GM03348 (cell line): ENCODE results near the gene PRC1.
A peak's percentile ranks its signal among the peaks of the same experiment; 100 is the strongest.
"Not testable (repeated sequence)": the region's sequence is repeated elsewhere in the genome, so short reads cannot be mapped to it uniquely, and the experiment has no call there.

ENCODE experiments used
- DNase-seq: peaks from one replicate; pipeline ENCODE4 v3.0.0; 2012; ENCODE audit warnings: low spot score

Gene PRC1

GRCh38 chr15:90994417-90995311 is at the start of gene PRC1:
Gene PRC1, minus strand, starts transcription at chr15:90994535. Its CDS starts 118 bp downstream, at chr15:90994417.
- DNase-seq: peak; percentile 100

DNA sequence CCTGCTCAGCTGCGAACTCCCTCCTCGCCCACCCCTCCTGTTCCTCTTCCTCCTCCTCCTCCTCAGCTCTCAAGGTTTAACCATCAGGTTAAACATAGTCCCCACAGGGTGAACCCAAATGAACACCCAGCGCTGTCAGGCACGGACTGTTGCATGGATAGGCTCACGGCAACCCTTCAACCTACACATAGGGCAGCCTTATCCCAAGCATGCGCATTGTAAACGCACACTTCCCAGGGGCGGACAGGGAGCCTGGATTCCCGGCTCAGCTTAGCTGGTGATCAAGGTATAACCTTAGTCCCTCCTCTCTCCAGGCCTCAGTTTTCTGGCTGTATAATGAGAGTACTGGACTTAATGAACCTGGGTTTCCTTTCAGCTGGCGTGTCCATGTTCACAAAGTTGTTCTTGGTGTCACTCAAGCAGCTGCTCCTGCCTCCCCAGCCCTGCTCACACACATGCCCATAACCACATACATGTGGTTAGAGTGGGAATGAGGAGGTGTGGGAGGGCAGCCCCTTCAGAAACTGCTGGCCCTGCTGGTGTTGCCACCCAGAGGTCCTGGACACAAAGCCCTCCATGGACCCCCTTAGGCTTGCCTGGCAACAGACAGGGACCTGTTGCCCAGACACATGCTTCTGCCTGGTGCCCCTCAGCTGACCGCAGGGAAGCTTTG is 49.0 kb upstream of the PRC1 start:
- no peak for DNase-seq

GRCh38 chr15:91040856-91041255 is 46.5 kb upstream of the PRC1 start:
- no peak for DNase-seq

GRCh38 chr15:91039996-91040395 is 45.7 kb upstream of the PRC1 start:
- no peak for DNase-seq

- no peak for DNase-seq
Measured at GRCh38 chr15:91032919-91033803, 38.8 kb upstream of the PRC1 start.

- DNase-seq: no peak
Measured at GRCh38 chr15:91031796-91032195, 37.5 kb upstream of the PRC1 start.

GRCh38 chr15:91027677-91028076 is 33.3 kb upstream of the PRC1 start:
- no peak for DNase-seq

GRCh38 chr15:91023720-91024119 is 29.4 kb upstream of the PRC1 start:
- DNase-seq: no peak

DNA sequence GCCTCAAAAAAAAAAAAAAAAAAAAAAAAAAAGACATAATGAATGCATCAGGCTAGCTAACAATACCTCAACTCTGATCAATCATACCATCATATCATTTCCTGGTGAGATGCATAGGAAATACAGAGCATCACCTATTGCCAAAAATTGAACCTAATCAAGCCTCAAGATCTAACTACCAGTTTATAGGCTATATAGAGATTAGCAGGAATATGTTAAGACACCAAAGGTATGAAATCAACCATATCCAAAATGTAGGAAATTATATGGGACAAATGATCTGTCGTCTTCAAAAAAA is 28.4 kb upstream of the PRC1 start:
- DNase-seq: no peak

DNA sequence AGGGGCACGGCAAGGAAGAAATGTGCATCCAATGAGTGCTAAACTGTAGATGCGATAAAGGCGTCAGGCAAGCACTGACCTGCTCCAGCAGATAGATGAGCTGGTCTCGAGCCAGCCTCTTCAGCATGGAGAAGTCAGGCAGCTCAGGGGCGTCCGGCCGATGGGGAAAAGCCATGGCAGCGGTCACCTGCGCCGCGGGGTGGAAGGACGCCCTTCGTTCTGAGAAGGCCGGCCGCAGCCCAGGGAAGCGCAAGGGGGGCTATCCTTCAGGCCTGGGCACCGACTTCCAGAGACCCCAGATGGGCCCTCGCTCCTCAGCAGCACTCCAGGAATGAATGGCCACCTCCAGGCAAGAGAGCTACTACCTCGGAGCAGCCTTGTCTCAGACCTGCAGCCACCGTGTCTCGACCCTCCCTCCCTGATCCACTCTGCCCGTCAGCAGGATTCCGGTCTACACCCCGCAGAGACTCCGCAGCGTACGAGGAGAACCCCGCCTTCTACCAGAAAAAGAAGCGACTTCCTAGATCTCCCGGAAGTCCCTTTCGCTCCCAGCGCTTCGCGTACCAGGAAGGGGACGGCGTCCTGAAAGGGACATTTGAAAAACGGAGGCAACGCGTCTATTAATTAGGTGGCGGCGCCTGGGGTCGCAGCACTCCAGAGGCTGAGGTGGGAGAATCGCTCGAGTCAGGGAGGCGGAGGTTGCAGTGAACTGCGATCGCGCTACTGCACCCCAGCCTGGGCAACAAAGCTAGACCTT is 27.9 kb upstream of the PRC1 start, which contains the start of gene VPS33B:
Gene VPS33B, minus strand, starts transcription at position 520 of the 757 bp plus-strand sequence. Its CDS starts 345 bp downstream, at position 175.
- DNase-seq: peak; percentile 87

DNA sequence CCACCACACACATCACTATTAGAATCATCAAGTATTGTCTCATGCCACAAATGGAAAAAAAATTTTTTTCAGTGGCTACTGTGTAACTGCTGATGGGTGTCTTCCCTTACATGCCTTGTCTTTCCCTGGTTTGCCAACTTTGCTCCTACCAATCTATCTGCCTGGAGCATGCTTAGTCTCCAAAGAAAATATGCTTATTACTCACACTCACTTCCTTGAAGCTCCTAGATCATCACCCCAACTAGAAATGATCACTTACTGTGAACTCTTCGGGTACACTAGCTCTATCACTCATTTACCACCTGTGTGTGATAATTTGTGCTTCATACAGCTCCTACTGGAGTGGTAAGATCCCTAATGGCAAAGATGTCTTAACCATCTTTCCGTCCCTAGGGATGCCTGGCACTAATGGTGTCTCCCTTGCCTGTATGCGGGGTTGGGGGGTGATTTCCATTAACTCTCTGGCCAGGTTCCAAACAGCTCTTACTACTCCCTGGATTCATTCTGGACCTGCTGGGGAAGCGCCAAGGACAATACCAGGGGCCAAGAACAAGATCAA is 27.3 kb upstream of the PRC1 start:
- DNase-seq: peak; percentile 25

- no peak for DNase-seq
Measured at GRCh38 chr15:91018158-91018557, 23.8 kb upstream of the PRC1 start.

DNA sequence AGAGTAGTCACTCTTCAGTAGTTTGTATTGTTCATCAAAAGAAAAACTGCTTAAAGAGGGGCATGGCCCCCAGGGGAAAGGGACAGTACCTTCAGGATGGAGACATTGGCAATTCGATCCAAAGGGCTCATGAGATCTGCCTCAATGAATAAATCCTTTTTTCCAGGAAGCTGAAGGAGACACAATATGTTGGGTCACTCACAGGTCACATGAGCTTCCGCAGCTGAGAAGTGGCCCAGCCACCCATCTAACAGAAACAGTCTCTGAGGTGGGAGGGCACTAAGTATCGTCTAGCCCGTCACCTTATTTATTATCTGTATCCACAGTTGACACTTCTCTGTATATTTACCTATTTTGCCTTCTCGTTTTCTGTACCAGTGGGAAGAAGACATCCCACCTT is 23.4 kb upstream of the PRC1 start:
- DNase-seq: no peak

GRCh38 chr15:91013701-91014100 is 19.4 kb upstream of the PRC1 start:
- DNase-seq: not testable (repeated sequence)

- DNase-seq: no peak
Measured at GRCh38 chr15:91007266-91007665, 12.9 kb upstream of the PRC1 start.

DNA sequence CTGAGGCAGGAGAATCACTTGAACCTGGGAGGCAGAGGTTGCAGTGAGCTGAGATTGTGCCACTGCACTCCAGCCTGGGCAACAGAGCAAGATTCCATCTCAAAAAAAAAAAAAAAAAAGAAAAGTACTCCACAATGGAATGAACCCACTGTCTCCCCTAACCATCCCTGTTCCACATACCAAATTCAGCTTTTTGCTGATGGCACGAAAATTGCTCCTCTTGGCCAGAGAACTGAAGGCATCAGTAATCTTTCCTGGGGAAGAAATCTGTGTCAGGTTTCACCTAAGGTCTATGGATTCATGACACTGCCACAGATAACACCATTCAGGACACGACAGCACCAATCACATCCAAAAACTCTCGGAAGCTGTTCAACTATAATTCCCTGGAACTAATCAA is 6.9 kb upstream of the PRC1 start:
- DNase-seq: no peak

DNA sequence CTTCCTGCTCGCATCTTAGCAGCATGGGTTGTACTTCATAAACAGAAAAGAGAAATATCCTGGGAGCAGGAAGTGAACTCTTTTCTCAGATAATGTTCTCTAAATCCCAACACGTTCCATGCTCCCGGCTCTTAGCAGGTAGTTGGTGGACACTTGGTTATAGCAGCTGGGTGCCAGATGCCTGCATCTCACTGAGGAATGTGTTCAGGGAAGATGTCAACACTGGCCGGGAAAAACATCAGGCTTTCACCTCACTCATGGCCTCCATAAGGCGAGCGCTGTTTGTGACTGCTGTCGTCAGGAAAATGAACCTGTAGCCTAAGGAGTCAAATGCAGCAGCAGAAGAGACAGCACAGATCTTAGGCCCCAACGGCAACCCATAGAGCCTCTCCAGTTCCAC is 4.4 kb upstream of the PRC1 start:
- DNase-seq: no peak

DNA sequence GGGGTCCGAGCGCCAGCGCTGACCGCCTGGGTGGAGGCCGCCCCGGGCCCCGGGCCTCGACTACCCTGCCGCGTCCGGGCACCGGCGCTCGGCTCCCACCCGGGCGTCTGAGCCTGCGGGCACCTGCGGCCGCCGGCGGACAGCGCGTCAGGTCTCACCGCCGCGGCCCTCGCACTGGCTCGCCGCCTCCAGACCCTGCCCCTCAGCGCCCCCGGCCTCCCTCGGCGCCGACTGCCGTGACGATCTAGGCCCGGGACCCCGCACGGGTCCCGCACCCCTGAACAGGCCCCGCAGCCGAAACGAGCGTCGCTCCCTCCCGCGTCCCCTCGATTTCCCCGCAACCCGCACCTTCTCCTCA is 297 bp downstream of the PRC1 start:
- DNase-seq: peak; percentile 44

DNA sequence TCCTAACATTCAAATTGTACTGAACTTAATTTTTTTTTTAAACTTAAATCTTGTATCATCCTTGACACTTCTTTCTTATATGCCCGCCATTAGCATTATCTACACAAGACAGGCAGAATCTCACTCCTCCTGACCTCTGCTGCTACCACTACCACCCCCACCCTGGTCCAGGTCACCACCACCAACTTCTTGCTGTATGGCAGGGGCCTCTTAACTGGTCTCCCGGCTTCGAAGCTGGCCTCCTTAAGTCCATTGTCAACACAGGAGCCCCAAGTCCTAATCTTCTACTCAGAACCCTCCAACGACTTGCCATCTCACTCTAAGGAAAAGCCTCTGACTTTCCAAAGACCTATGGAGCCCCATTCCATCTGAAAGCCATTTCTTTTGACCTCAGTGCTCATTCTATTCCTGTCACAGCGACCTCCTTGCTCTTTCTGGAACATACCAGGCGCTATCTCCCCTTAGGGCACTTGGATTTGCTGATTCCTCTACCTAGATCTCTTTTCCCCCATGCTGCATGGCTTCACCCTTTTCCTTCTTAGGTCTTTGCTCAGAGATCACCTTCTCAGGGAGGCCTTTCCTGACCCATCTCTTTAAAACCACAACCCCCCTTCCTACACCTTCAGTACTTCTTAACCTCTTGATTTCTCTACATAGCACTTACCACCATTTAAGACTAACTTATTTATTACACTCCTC is 2.6 kb downstream of the PRC1 start:
- DNase-seq: no peak

DNA sequence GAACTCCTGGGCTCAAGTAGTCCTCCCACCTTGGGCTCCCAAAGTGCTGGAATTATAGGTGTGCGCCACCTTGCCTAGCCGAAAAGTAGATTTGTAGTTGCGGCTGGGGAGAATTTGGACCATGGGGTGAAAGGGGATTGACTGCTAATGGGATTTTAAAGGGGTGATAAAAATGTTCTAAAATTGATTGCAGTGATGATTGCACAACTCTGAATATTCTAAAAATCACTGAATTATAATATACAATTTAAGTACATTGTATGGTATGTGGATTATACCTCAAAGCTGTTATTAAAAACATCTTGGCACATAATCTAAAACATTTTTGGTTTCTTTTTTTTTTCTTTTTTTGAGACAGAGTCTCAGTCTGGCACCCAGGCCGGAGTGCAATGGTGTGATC is 3.9 kb downstream of the PRC1 start:
- DNase-seq: no peak
